ENCODE data around the gene KLHL29.

KLHL29 gene

GRCh38 chr2:23480957-23481797, 96.2 kb downstream of the KLHL29 start:
- no peak for DNase-seq

- no peak for DNase-seq
These were observed 97.2 kb downstream of the KLHL29 start for GRCh38 chr2:23482188-23482587.

GRCh38 chr2:23482607-23483006, 97.6 kb downstream of the KLHL29 start:
- DNase-seq, result no peak

- no peak for DNase-seq
These were observed 98.8 kb downstream of the KLHL29 start for GRCh38 chr2:23483791-23484190.

GRCh38 chr2:23484275-23484674, 99.3 kb downstream of the KLHL29 start:
- DNase-seq, result no peak

- no peak for DNase-seq
These were observed 99.8 kb downstream of the KLHL29 start for GRCh38 chr2:23484767-23485166.

GRCh38 chr2:23485261-23485660, 100.3 kb downstream of the KLHL29 start:
- DNase-seq, result no peak

GRCh38 chr2:23485841-23486683, 101.1 kb downstream of the KLHL29 start:
- DNase-seq, result no peak

GRCh38 chr2:23486684-23487075, 101.7 kb downstream of the KLHL29 start:
- no peak for DNase-seq

- no peak for DNase-seq
These were observed 102.9 kb downstream of the KLHL29 start for GRCh38 chr2:23487735-23488492.

GRCh38 chr2:23488584-23488983, 103.6 kb downstream of the KLHL29 start:
- DNase-seq, result no peak

- no peak for DNase-seq
These were observed 104.7 kb downstream of the KLHL29 start for GRCh38 chr2:23489471-23490322.

- DNase-seq, result no peak
These were observed 106.8 kb downstream of the KLHL29 start for GRCh38 chr2:23491591-23492336.

- no peak for DNase-seq
These were observed 107.3 kb downstream of the KLHL29 start for GRCh38 chr2:23492337-23492675.

- DNase-seq, result peak; percentile 10
These were observed 107.9 kb downstream of the KLHL29 start for GRCh38 chr2:23492921-23493320.

- DNase-seq, result no peak
These were observed 108.9 kb downstream of the KLHL29 start for GRCh38 chr2:23493846-23494245.

- DNase-seq, result no peak
These were observed 109.3 kb downstream of the KLHL29 start for GRCh38 chr2:23494286-23494685.

- DNase-seq, result no peak
These were observed 110.7 kb downstream of the KLHL29 start for GRCh38 chr2:23495661-23496114.

- no peak for DNase-seq
These were observed 111.5 kb downstream of the KLHL29 start for GRCh38 chr2:23496456-23496855.

- DNase-seq, result no peak
These were observed 112.1 kb downstream of the KLHL29 start for GRCh38 chr2:23497063-23497462.

- DNase-seq, result no peak
These were observed 112.6 kb downstream of the KLHL29 start for GRCh38 chr2:23497536-23497935.

- DNase-seq, result no peak
These were observed 114.0 kb downstream of the KLHL29 start for GRCh38 chr2:23498943-23499342.

Measured in NCI-H1092 treated with DMSO at 0.1 percent for 48 hours (cell line).